ENCODE results near the gene LRRC38. TPM values are rescaled to one million over a fixed set of nuclear protein-coding genes. Genes with fewer than 3 reads are reported as not detected.

The LRRC38 gene
- total RNA-seq, 1 donor from 2014 or later: not detected

- DNase-seq (ENCODE audit: low spot score): no peak
- Mint-ChIP-seq H3K27me3 (ENCODE audit: low read depth) (peaks cover 30% of the 10 kb centered on the region), H3K27ac (ENCODE audit: unreplicated experiment) (no peak overlapping the region), H3K4me3 (ENCODE audit: unreplicated experiment) (no peak overlapping the region), H3K36me3 (ENCODE audit: low read depth) (no peaks in the 10 kb centered on the region), H3K4me1 (ENCODE audit: low read depth) (peaks cover 3% of the 10 kb centered on the region), H3K9me3 (ENCODE audit: low read depth) (no peaks in the 10 kb centered on the region)
- no peak for TF ChIP-seq CTCF (IDR thresholded peaks at IDR 0.05)
Observed at GRCh38 chr1:13510499-13510898, 3.3 kb downstream of the LRRC38 start.

GRCh38 chr1:13507075-13507474 is 6.7 kb downstream of the LRRC38 start:
- Mint-ChIP-seq H3K4me3 (ENCODE audit: unreplicated experiment) (no peak overlapping the region), H3K4me1 (ENCODE audit: low read depth) (no peaks in the 10 kb centered on the region), H3K27ac (ENCODE audit: unreplicated experiment) (no peak overlapping the region), H3K9me3 (ENCODE audit: low read depth) (no peaks in the 10 kb centered on the region), H3K27me3 (ENCODE audit: low read depth) (peaks cover 16% of the 10 kb centered on the region), H3K36me3 (ENCODE audit: low read depth) (no peaks in the 10 kb centered on the region)
- TF ChIP-seq CTCF (IDR thresholded peaks at IDR 0.05): no peak
- DNase-seq (ENCODE audit: low spot score): no peak

GRCh38 chr1:13505020-13505419 is 8.8 kb downstream of the LRRC38 start:
- H3K27ac Mint-ChIP-seq (ENCODE audit: unreplicated experiment): no peak overlapping the region
- H3K27me3 Mint-ChIP-seq (ENCODE audit: low read depth): peaks cover 10% of the 10 kb centered on the region
- H3K4me1 Mint-ChIP-seq (ENCODE audit: low read depth): no peaks in the 10 kb centered on the region
- no peaks in the 10 kb centered on the region for H3K36me3 Mint-ChIP-seq (ENCODE audit: low read depth)
- TF ChIP-seq CTCF (IDR thresholded peaks at IDR 0.05): no peak
- H3K4me3 Mint-ChIP-seq (ENCODE audit: unreplicated experiment): no peak overlapping the region
- no peaks in the 10 kb centered on the region for H3K9me3 Mint-ChIP-seq (ENCODE audit: low read depth)
- DNase-seq (ENCODE audit: low spot score): no peak

- no peaks in the 10 kb centered on the region for H3K36me3 Mint-ChIP-seq (ENCODE audit: low read depth)
- no peak overlapping the region for H3K4me3 Mint-ChIP-seq (ENCODE audit: unreplicated experiment)
- H3K27me3 Mint-ChIP-seq (ENCODE audit: low read depth): peaks cover 5% of the 10 kb centered on the region
- no peaks in the 10 kb centered on the region for H3K9me3 Mint-ChIP-seq (ENCODE audit: low read depth)
- H3K27ac Mint-ChIP-seq (ENCODE audit: unreplicated experiment): no peak overlapping the region
- TF ChIP-seq CTCF (IDR thresholded peaks at IDR 0.05): no peak
- no peaks in the 10 kb centered on the region for H3K4me1 Mint-ChIP-seq (ENCODE audit: low read depth)
- DNase-seq (ENCODE audit: low spot score): no peak
Observed at GRCh38 chr1:13500806-13501205, 13.0 kb downstream of the LRRC38 start.

- Mint-ChIP-seq H3K9me3 (ENCODE audit: low read depth) (no peaks in the 10 kb centered on the region), H3K27ac (ENCODE audit: unreplicated experiment) (no peak overlapping the region), H3K36me3 (ENCODE audit: low read depth) (no peaks in the 10 kb centered on the region), H3K27me3 (ENCODE audit: low read depth) (peaks cover 3% of the 10 kb centered on the region), H3K4me3 (ENCODE audit: unreplicated experiment) (no peak overlapping the region), H3K4me1 (ENCODE audit: low read depth) (no peaks in the 10 kb centered on the region)
- DNase-seq (ENCODE audit: low spot score): no peak
- TF ChIP-seq CTCF (IDR thresholded peaks at IDR 0.05): no peak
Observed at GRCh38 chr1:13499422-13499821, 14.4 kb downstream of the LRRC38 start.
